NCI-H2029 (cell line): ENCODE data around the gene MEMO1.

Experiments used
- DNase-seq: peaks from one replicate; lab custom pipeline; 2025; lab: John Stamatoyannopoulos, UW

Gene MEMO1

GRCh38 chr2:31823558-31823957, 187.2 kb downstream of the MEMO1 start:
- no peak for DNase-seq

DNA sequence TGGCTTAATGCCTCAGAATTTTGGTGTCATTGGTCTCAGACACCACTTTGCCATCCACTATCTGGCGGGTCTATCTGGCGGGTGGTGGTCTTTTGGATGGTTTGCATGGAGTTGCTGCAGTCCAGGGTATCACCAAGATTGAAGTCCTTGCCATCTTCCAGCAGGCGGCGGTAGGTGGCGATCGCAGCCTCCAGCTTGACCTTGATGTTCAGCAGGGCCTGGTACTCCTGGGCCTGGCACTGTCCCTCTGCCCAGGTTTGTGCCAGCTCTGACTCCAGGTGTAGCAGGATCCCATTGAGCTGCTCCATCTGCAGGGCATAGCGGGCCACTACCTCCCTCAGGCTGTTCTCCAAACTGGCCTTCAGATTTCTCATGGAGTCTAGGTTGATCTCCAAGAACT, 188.2 kb downstream of the MEMO1 start:
- no peak for DNase-seq
